Keratinocyte (primary cell): ENCODE results near the gene SDC1. TPM values are rescaled to one million over a fixed set of nuclear protein-coding genes. Genes with fewer than 3 reads are reported as not detected.
A peak's percentile ranks its signal among the peaks of the same experiment; 100 is the strongest.

Source experiments
- DNase-seq: peaks from one replicate; pipeline ENCODE4 v3.0.0-alpha.2; 2011; ENCODE audit warnings: low read depth, missing footprints, low spot score
- FAIRE-seq: peaks from 2 replicates; lab custom pipeline; 2011; peaks lifted over from hg19 to GRCh38; lab: Jason Lieb, UNC
- H2AFZ ChIP-seq: 2 replicates; pipeline ENCODE4 v1.6.0; 2012; ENCODE audit warnings: low read length, control low read depth, inconsistent platforms; ENCODE audit not compliant: control insufficient read depth
- H3K27ac ChIP-seq: 2 replicates; pipeline ENCODE4 v1.5.1; 2011; ENCODE audit warnings: low read length; ENCODE audit not compliant: control insufficient read depth, insufficient read depth
- H3K27me3 ChIP-seq: 3 replicates; pipeline ENCODE4 v1.6.0; 2011; ENCODE audit warnings: low read length; ENCODE audit not compliant: control insufficient read depth, insufficient read depth; ENCODE audit errors: extremely low read depth
- H3K36me3 ChIP-seq, 2 experiments: 2 replicates in 1 of 2; 3 replicates in 1 of 2; pipeline ENCODE4 v1.5.1; 2011; ENCODE audit warnings: low read length in 2 of 2, mild to moderate bottlenecking in 1 of 2; ENCODE audit not compliant: control insufficient read depth in 2 of 2, insufficient read depth in 2 of 2; ENCODE audit errors: extremely low read depth in 1 of 2
- H3K4me1 ChIP-seq: 3 replicates; pipeline ENCODE4 v1.5.1; 2011; ENCODE audit warnings: low read length; ENCODE audit not compliant: control insufficient read depth, insufficient read depth; ENCODE audit errors: extremely low read depth
- H3K4me2 ChIP-seq: 3 replicates; pipeline ENCODE4 v1.6.0; 2011; ENCODE audit warnings: low read depth, low read length; ENCODE audit not compliant: control insufficient read depth, insufficient read depth; ENCODE audit errors: extremely low read depth
- H3K4me3 ChIP-seq, 3 experiments: fragments of 200-600 bp in 1 of 3; sonication (generic) in 1 of 3; 2 replicates in 2 of 3; 3 replicates in 1 of 3; pipeline ENCODE4 v1.5.1; 2011 to 2016; ENCODE audit warnings: low read length in 3 of 3, mild to moderate bottlenecking in 3 of 3, control low read depth in 2 of 3, inconsistent platforms in 1 of 3, low read depth in 1 of 3, mixed read lengths in 1 of 3, mixed run types in 1 of 3, moderate library complexity in 1 of 3; ENCODE audit not compliant: control insufficient read depth in 2 of 3, insufficient read depth in 2 of 3; ENCODE audit errors: extremely low read depth in 1 of 3
- H3K79me2 ChIP-seq: 2 replicates; pipeline ENCODE4 v1.6.0; 2012; ENCODE audit warnings: low read length; ENCODE audit not compliant: control insufficient read depth, insufficient read depth
- H3K9ac ChIP-seq: 3 replicates; pipeline ENCODE4 v1.6.0; 2011; ENCODE audit warnings: low read length; ENCODE audit not compliant: control insufficient read depth, insufficient read depth; ENCODE audit errors: extremely low read depth
- H3K9me1 ChIP-seq: 3 replicates; pipeline ENCODE4 v1.6.0; 2011; ENCODE audit warnings: low read length; ENCODE audit not compliant: control insufficient read depth, insufficient read depth; ENCODE audit errors: extremely low read depth
- H3K9me3 ChIP-seq: 2 replicates; pipeline ENCODE4 v1.5.1; 2012; ENCODE audit warnings: low read depth, low read length; ENCODE audit not compliant: control insufficient read depth
- H4K20me1 ChIP-seq: 3 replicates; pipeline ENCODE4 v1.6.0; 2011; ENCODE audit warnings: low read length; ENCODE audit not compliant: control insufficient read depth, insufficient read depth; ENCODE audit errors: extremely low read depth
- CTCF ChIP-seq, 3 experiments: IDR thresholded peaks in 1 of 3; conservative IDR thresholded peaks in 1 of 3; optimal IDR thresholded peaks in 1 of 3; 2 replicates in 2 of 3; 3 replicates in 1 of 3; pipeline versions ENCODE3 to v1.5.1; 2011; ENCODE audit warnings: low read length in 3 of 3, mild to moderate bottlenecking in 3 of 3, moderate library complexity in 2 of 3, control low read depth in 1 of 3, inconsistent platforms in 1 of 3; ENCODE audit not compliant: insufficient read depth in 2 of 3; ENCODE audit errors: extremely low read depth in 1 of 3
- EZH2 ChIP-seq: IDR thresholded peaks from one replicate; pipeline ENCODE4 v1.6.1; 2012; ENCODE audit warnings: inconsistent platforms, mild to moderate bottlenecking, low read length, moderate library complexity
- dilution Hi-C: fragments of 300-500 bp; cut with MboI; formaldehyde crosslinking; loops from one replicate; pipeline ENCODE4 v1.7.0; 2020; ENCODE audit warnings: low sequenced_read_pairs; ENCODE audit not compliant: extremely low pct_ligation_motif_present
- polyA plus RNA-seq, 5 experiments: library from polyadenylated mRNA; depleted of rRNA in 3 of 5; stranded (reverse) in 3 of 5; stranded (forward) in 1 of 5; unstranded in 1 of 5; fragments of >200 nt; gene quantifications; 1 replicate in 1 of 5; 2 replicates in 3 of 5; 3 replicates in 1 of 5; pipeline versions ENCODE4 v1.2.1 to v1.2.3, GENCODE V29; 2011 to 2012; ENCODE audit warnings: missing spikeins in 2 of 5, low read depth in 1 of 5, low replicate concordance in 1 of 5

Gene SDC1
- polyA plus RNA-seq, 1 donor (not counting 4 experiments of a cell fraction or from before 2014, with no cell fraction given): 696 TPM

DNA sequence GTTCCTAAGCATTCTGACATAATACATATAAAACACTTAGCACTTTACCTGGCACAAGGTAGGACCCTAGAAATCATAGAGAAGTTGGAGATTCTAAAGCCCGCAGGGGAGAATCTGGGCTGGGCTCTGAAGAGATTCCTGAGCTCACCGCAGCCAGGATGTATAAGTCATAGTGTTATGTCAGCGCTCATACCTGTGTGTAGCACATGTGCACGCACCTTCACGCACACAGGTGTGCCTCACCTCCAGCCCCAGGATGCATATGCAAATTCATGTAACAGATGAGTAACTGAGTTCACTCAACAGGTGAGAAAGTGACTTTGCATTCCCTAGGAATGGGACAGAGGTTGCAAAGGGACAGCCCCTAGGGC, 7.9 kb upstream of the SDC1 start:
- peak overlapping the region in 2 of 3 experiments; percentile 60 to 69 for H3K4me3 ChIP-seq
- no peaks in the 10 kb centered on the region for H3K36me3 ChIP-seq
- no peaks in the 10 kb centered on the region for H3K9me1 ChIP-seq
- no peak overlapping the region for H2AFZ ChIP-seq
- H3K4me2 ChIP-seq: peak overlapping the region; percentile 95
- TF ChIP-seq EZH2 (no peak), CTCF (optimal IDR thresholded peaks at IDR 0.05 in 1 of 3, IDR thresholded peaks at IDR 0.05 in 1 of 3, conservative IDR thresholded peaks at IDR 0.05 in 1 of 3; ENCODE audit: extremely low read depth in 1 of 3, insufficient read depth in 2 of 3, low read length in 3 of 3) (no peak)
- dilution Hi-C loops: no loop called here
- no peaks in the 10 kb centered on the region for H4K20me1 ChIP-seq
- peak overlapping the region; percentile 99 for H3K9ac ChIP-seq
- FAIRE-seq: peak; percentile 97
- no peaks in the 10 kb centered on the region for H3K27me3 ChIP-seq
- DNase-seq: peak; percentile 99
- peak overlapping the region; percentile 100 for H3K27ac ChIP-seq
- no peaks in the 10 kb centered on the region for H3K9me3 ChIP-seq
- H3K79me2 ChIP-seq: no peaks in the 10 kb centered on the region
- peaks cover 58% of the 10 kb centered on the region for H3K4me1 ChIP-seq

GRCh38 chr2:20231598-20232026, 6.7 kb upstream of the SDC1 start:
- no peaks in the 10 kb centered on the region for H3K9me3 ChIP-seq
- peak; percentile 100 for DNase-seq
- peak; percentile 96 for FAIRE-seq
- no peaks in the 10 kb centered on the region for H3K9me1 ChIP-seq
- peak overlapping the region; percentile 95 for H3K4me2 ChIP-seq
- H3K9ac ChIP-seq: peak overlapping the region; percentile 99
- no peaks in the 10 kb centered on the region for H3K36me3 ChIP-seq
- dilution Hi-C loops: no loop called here
- peaks cover 50% of the 10 kb centered on the region for H3K4me1 ChIP-seq
- TF ChIP-seq CTCF (optimal IDR thresholded peaks at IDR 0.05 in 1 of 3, IDR thresholded peaks at IDR 0.05 in 1 of 3, conservative IDR thresholded peaks at IDR 0.05 in 1 of 3; ENCODE audit: extremely low read depth in 1 of 3, insufficient read depth in 2 of 3, low read length in 3 of 3) (peak; percentile 2 to 43 (median 20)), EZH2 (no peak)
- H3K27me3 ChIP-seq: no peaks in the 10 kb centered on the region
- H2AFZ ChIP-seq: peak overlapping the region; percentile 57
- no peaks in the 10 kb centered on the region for H3K79me2 ChIP-seq
- H4K20me1 ChIP-seq: no peaks in the 10 kb centered on the region
- H3K4me3 ChIP-seq: peak overlapping the region in 2 of 3 experiments; percentile 17 to 23
- H3K27ac ChIP-seq: peak overlapping the region; percentile 100
